ENCODE measurements around the gene EIF4E1B. TPM values are rescaled to one million over a fixed set of nuclear protein-coding genes. Genes with fewer than 3 reads are reported as not detected.

The EIF4E1B gene
- polyA plus RNA-seq, 3 donors = 0.09 TPM; not detected in 2

DNA sequence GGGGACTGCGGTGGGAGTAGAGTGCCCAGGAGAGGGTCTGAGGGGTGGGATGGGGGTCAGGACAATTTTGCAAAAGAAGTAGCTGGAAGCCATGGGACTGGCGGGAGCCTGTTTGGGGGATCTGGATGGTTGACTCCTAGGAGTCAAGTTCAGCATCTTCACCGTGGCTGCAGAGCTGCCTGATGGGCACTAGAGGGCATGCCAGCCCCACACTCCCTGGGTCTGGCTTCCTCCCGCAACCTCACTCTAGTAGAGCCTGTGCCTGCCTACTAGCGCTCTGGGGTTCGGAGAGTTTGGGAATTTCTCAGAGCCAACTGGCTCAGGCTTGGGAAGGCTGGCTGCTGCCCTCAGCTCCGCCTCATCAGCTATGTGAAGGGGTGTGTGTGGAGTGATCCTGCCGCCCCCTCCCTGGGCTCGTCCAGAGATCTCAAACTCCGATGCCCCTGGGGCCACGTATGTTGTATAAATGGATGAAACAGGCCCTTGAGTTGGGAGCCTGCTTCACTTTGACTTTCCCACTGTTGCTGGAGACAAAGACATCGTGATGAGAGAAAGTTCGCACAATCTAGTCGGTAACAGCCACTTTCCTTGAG is 27.6 kb downstream of the EIF4E1B start:
- DNase-seq (ENCODE audit: extremely low read depth in 1 of 11, low read depth in 9 of 11, low spot score in 4 of 11) = peak in 9 of 11 donors; percentile 29 to 53 (median 45)

DNA sequence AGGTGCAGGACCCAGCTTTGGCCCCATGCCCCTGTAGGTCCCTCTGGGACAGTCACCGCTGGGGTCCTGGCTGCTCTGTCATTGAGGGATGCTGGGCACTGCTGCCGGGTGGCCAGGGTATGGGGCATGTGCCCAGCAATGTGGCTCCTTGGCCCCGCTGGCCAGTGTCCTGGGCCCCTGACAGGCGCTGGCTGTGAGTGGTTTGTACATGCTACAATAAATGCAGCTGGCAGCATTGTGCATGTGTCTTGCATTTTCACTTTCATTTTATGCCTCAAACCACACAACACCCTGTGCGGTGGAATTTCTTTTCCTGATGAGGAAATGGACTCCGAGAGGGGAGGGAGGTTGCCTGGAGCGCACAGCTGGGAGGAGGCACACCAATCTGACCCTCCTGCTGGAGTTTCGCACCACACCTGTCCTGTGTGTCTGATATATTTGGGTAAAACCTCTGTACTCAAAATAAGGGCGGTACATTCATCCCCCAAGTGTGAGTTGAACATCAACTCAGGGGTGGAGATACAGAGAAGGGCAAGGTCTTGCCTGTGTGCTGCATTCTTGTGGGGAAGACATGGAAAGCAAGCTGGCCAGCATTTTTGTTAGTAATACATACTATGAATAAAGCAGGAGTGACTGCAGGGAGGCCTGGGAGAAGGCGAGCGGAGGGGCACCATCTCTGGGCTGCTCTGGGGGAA is 28.5 kb downstream of the EIF4E1B start:
- DNase-seq (ENCODE audit: extremely low read depth in 1 of 11, low read depth in 9 of 11, low spot score in 4 of 11) = no peak

GRCh38 chr5:176659512-176659839 is 29.0 kb downstream of the EIF4E1B start:
- no peak for DNase-seq (ENCODE audit: extremely low read depth in 1 of 11, low read depth in 9 of 11, low spot score in 4 of 11)

GRCh38 chr5:176659860-176660461 is 29.5 kb downstream of the EIF4E1B start:
- DNase-seq (ENCODE audit: extremely low read depth in 1 of 11, low read depth in 9 of 11, low spot score in 4 of 11) = no peak

- DNase-seq (ENCODE audit: extremely low read depth in 1 of 11, low read depth in 9 of 11, low spot score in 4 of 11) = no peak
Observed at GRCh38 chr5:176660530-176660859, 30.0 kb downstream of the EIF4E1B start.

DNA sequence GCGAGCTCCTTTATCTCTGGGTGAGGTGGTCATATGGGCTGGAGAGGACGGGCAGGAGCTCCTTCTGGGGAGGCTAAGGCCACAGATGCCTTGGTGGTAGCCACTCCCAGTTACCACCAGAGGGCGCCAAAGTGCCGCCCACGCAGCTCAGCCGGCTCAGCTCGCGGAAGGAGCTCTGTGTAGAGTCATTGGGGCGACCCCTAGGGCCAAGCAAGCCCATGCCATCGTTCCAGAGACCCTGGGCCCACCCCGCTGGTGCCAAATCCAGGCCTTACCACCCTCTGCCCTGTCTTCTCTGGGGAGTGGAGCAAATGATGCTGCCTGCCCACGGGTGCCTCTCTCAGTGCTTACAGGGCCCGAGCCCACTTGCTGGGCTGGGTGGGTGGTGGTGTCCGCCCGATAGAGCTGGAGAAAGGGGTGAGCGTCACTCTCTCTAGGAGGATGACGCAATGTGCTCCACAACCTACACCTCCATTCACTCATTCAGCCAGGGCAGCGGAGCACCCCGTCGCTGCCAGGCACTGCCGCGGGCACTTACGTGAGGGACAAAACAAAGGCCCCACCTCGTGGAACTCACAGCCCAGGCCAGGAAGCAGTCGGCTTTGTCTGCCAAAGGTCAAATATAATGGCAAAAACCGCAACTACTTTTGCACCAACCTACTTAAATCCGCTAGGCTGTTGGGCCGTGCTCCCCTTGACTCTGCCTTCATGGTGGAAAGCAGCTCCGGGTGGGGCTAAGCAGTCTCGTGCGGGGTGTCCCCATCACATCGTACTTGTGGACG is 30.6 kb downstream of the EIF4E1B start:
- peak; percentile 47 to 73 (median 63) for DNase-seq (ENCODE audit: extremely low read depth in 1 of 11, low read depth in 9 of 11, low spot score in 4 of 11)

DNA sequence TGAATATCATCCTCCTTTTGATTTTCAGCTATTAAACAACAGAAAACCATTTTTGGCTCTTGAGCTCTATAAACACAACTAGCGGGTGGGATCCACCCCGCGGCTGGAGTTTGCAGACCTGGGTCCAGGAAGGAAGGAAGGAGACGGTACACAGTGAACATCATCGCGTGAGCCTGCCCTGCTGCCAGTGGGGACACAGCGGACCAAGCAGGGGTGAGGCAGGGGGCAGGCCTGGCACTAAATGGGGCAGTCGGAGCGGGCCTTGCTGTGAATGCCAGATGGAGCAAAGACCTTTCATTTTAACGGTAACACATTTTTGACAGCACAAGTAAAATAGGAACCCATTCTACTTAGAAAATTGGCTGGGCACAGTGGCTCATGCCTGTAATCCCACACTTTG is 31.2 kb downstream of the EIF4E1B start:
- DNase-seq (ENCODE audit: extremely low read depth in 1 of 11, low read depth in 9 of 11, low spot score in 4 of 11) = no peak

DNA sequence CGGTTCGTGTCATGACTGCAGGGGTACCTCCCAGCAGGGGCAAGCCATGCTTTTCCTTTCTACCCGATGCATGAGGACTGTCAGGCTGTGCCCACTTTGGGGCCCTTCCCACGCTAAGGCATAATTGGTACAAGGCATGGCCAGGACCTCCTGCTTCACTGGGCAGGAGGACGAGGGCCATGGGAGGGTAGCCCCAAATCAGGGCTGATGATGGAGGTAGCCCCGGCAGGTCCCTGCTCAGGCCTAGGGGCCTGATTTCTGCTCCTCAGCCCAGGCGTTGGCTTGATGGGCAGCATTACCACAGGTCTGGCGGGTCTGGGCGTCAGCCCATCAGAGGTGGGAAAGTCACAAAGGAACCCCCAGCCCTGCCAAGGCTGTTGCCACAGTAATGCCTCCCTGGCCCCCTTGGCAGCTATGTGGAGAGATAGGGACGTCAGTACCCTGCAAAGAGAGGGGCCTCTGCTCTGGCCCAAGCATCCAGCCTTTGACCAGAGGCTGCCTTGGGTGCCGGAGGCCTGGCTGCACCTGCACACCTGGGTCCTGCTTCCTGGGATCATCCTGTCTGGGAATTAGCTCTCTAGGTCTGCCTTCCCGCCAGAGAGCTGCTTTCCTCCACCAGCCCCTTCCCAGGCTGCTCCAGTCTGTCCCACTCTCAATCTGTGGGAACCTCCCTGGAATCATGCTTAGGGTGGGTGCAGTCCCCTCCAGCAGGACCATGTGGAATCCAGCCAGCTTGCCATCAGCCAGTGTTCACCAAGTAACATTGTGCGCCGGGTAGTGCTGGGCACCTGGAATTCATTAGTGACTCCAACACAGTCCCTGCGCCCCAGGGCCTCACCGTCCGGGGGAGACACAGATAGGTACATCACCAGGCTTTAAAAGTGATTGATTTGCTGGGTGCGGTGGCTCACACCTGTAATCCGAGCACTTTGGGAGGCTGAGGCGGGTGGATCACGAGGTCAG is 32.2 kb downstream of the EIF4E1B start:
- no peak for DNase-seq (ENCODE audit: extremely low read depth in 1 of 11, low read depth in 9 of 11, low spot score in 4 of 11)

GRCh38 chr5:176663566-176663965 is 33.1 kb downstream of the EIF4E1B start:
- no peak for DNase-seq (ENCODE audit: extremely low read depth in 1 of 11, low read depth in 9 of 11, low spot score in 4 of 11)

GRCh38 chr5:176664479-176664878 is 34.0 kb downstream of the EIF4E1B start:
- no peak for DNase-seq (ENCODE audit: extremely low read depth in 1 of 11, low read depth in 9 of 11, low spot score in 4 of 11)

DNA sequence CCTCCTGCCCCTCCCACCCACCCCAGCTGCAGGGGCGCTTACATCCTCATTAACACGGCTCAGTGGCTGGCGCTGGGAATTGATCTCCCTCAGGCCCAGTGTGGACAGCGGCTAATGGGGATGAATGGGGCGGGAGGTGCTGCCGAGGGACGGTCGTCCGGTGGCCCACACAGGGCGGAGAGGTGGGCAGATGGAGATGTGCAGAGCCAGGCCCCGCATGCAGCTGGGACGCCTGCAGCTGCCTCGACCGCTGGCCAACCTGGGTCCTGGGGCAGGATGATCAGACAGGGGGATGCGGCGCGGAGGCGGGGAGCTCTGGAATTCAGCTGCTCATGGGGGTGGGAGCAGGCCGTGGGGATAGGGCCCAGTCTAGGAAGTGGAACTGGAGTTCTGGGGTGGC is 34.4 kb downstream of the EIF4E1B start:
- DNase-seq (ENCODE audit: extremely low read depth in 1 of 11, low read depth in 9 of 11, low spot score in 4 of 11) = no peak

DNA sequence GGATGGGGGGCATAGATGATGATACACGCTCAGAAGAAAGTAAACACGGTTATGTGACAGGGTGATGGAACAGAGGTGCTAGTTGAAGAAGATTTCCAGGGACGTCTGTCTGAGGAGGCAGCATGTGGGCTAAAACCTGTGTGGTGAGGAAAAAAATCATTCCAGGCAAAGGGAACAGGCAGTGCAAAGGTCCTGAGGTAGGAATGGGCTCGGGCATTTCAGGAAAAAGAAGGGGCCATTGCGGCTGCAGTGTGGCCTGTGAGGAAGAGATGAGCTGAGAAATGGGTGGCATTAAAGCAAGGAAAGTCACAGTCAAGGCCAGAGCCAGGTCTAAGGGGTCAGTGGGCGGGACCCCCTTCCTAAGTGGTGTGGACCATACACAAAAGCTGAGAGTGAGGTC is 35.0 kb downstream of the EIF4E1B start:
- DNase-seq (ENCODE audit: extremely low read depth in 1 of 11, low read depth in 9 of 11, low spot score in 4 of 11) = no peak

DNA sequence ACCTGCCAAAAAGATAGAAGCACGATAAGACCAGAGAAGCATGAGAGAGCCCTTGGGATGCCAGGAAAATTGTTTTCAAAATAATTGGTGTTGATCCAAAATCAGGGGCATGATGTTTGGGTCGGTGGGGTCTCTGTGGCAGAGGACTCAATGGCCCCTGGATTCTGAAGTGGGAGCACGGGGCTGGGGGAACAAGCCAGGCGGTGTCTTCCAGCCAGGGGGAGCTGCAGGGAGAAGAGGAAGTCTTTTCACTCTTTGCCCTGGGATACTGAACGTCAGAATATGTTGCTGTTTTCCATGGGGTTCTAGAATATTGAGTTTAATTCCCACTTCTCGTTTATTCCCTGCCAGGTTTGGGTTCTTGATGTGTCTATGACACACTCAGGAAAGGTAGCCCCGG is 37.2 kb downstream of the EIF4E1B start:
- DNase-seq (ENCODE audit: extremely low read depth in 1 of 11, low read depth in 9 of 11, low spot score in 4 of 11) = no peak

DNA sequence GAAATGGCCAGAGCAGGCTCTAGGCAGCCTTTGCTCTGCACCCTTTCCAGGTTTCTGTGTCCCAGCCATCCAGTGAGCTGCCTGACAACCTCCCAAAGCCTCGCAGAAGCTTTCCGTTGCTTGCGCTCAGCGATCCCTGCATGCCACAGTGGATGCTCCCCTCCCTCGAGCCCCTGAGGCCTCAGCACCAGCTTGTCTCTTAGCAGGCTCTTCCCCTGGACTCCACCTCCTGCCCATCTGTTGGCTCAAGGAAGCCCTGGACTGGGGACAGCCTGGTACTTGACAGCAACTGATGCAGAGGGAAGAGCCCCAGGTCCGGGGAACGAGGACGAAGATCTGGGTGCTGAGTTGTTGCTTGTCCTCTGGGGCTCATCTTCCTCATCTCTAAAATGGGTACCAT is 40.0 kb downstream of the EIF4E1B start:
- no peak for DNase-seq (ENCODE audit: extremely low read depth in 1 of 11, low read depth in 9 of 11, low spot score in 4 of 11)

DNA sequence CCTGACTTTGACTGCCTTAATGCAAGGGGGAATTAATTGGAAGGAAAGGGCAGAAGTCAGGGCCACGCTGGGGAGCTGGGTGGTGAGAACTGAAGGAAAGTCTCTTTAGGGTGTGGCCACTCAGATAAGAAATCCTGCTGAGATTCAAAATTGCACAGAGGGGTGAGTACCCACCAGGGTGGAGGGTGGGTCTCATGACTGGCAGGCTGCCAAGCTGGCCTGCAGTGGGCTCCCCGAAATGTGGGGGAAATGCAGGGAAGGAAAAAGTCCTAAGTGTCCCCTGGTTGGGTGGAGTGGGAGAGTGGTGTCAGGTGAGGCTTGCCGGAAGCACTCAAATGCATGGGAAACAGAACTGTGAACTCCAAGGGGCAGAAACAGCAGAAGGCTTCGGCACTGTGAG is 40.9 kb downstream of the EIF4E1B start:
- no peak for DNase-seq (ENCODE audit: extremely low read depth in 1 of 11, low read depth in 9 of 11, low spot score in 4 of 11)

GRCh38 chr5:176671890-176672747 is 41.6 kb downstream of the EIF4E1B start:
- DNase-seq (ENCODE audit: extremely low read depth in 1 of 11, low read depth in 9 of 11, low spot score in 4 of 11) = no peak

DNA sequence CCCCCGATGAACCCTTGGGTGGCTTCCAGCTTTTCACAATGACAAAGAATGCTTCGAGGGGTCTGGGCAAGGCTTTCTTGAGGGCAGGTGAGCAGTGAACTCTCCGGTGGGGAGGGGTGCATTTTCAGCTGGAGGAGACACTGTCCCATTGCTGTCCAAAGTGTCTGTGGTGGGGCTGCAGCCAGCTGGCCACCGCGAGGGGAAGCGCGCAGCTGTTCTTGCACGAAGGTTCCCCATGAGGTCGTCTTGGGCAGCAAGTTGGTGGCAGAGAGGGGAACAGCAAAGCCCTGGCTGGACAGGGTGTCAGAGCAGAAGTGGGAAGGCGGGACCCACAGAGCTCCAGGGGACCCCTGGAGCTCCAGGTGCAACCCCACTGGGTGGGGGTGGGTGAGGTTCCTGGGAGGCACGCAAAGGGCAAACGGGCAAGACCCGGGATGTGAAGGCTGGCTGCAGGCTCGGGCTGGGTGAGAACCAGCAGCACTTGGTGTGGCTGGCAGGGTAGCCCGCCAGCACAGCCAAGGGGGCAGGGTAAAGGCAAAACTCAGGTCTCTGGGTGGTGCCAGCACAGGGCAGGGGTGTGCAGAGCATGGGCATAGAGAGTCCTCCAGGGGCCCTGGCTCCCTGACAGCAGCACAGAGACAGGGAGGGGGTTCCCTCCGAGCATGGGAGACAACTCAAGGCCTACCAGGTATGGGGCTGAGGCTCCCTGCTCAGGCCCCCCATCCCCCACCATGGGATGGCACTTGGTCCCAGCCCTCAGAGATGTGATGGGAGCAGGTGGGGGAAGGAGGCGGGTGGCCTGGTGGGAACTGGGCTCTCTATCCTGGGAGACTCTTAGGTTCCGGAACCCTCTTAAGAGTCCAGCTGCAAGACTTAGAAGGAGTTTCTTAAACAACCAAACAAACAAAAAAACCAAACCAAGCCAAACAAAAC is 43.4 kb downstream of the EIF4E1B start:
- no peak for DNase-seq (ENCODE audit: extremely low read depth in 1 of 11, low read depth in 9 of 11, low spot score in 4 of 11)

All from renal cortex interstitium (tissue), 11 donors.